DOHH2 (cell line): ENCODE data around the gene SLC7A9.

Experiments
- CTCF ChIP-seq: fragments of 200-600 bp; sonication (generic); IDR thresholded peaks from one replicate; pipeline ENCODE4 v1.5.1; 2014; ENCODE audit warnings: antibody characterized with exemption, mild to moderate bottlenecking, low read depth, low read length; ENCODE audit not compliant: poor library complexity, severe bottlenecking
- EZH2phosphoT487 ChIP-seq: fragments of 200-600 bp; sonication (generic); IDR thresholded peaks from 2 replicates; pipeline ENCODE4 v1.6.1; 2017; ENCODE audit warnings: borderline replicate concordance, mild to moderate bottlenecking, antibody characterized with exemption, low read length, moderate library complexity, mixed read lengths

- no peak for TF ChIP-seq CTCF
- TF ChIP-seq EZH2phosphoT487: no peak
Observed at GRCh38 chr19:32866061-32866460, 3.5 kb downstream of the SLC7A9 start.
